Stimulated activated CD8-positive, alpha-beta memory T cell treated with anti-CD3 and anti-CD28 coated beads, Interleukin-2, amount 100 ng/mL, for 48 hours (primary cell): ENCODE measurements around the gene GPR37.

Source experiments
- DNase-seq, 2 donors: peaks; one replicate each; pipeline ENCODE4 v3.0.0-alpha.2; 2020; ENCODE audit warnings: low read depth in 2 of 2

Gene GPR37

DNA sequence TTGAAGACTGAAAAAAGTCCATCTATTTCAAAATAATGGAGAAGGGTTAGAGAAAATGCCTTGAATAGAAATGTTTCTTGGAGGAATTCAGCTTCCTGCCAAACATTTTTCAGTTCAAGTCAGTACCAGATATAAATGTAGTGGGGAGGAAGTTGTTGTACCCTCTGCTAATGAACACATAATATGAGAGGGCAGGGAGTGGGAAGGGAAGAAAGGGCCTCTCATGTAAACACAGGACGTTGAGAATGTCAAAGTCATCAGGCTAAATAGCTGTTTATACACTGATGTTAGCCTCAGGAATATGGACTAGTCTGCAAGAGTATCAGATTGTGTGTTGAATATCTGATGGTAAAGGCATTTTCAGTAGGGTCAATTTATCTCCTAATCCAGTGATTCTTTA lies 37.0 kb downstream of the GPR37 start:
- no peak for DNase-seq

DNA sequence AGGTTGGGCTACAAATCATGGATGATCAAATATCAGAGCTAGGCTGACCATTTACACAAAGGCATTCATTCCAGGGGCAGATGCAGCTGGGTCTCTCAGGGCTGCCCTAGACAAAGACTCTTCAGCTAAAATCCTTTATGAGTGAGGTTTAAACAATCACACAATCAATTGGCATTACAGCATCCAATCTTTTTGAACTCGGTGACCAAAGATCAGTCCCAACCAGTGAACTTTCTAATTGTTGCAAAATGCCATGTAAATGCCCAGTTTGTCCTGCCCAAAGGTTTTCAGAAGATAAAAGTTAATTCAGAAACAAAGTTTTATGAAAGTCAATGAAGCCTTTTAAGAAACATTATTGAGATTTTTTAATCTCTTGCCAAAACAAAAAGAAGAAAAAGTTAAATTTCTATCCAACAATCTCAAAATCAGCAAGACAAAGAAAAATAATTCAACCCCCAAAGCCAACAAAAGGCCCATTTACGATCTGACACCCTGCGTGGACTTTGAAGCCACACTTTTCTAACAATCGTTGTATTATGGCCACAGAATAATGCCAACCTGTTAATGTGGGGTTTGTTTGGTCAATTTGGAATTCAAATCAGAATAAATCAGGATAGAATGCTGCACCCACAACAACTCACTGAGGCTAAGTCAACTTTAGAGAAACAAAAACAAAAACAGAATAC lies 40.9 kb downstream of the GPR37 start:
- DNase-seq, result no peak

DNA sequence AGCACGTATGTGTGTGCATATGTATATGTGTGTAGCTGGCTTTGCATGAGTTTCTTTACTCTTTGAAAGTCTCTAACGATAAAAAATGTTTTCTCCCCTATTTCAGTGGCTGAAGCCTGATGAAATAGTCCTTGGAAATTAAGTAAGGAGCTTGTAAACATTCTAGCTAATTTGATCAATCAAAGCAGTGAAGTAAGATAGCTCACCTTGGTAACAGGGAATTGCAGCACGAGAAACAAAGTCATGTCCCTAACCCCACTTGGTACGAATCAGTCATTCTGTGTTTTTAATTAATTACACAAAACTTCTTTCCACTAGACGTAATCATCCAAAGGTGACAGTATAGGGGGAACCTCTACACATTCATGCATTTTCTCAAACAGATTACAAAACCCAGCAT lies 41.5 kb downstream of the GPR37 start:
- no peak for DNase-seq

DNA sequence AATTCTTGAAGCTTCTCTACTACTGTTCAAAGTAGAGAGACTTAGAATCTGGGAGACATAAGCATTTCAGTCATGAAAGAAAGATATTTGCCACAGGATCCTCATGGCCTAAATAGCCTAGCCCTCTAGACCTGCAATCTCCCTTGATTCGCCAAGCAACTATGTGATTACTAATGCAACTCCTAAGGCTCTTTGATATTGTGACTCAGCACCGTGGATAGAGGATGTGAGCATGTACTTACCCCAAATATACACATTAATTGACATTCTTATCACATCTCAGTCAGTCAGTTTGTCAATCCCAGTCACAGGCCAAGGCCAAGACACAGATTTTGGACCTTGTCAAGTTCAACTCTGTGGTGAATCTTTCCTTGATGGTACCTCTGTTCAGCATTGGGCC lies 42.6 kb downstream of the GPR37 start:
- no peak for DNase-seq

DNA sequence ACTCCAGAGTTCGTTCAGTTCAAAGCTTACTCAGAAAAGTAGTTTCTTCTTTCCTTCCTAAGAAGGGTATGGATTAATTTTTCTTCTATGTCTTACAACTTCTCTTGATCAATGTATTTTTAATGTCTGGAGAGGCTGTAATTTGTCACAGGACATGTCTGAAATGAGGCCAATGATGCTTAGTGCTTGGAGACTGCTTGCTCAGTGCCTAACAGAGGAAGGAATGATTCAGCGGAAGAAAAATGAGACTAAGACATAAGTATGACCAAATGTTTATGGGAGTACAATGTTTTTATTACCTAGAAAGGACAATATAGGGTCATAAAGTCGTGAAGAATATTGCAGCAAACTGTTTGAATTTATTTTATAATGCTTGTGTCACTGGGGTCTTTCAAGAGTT lies 43.3 kb downstream of the GPR37 start:
- no peak for DNase-seq

DNA sequence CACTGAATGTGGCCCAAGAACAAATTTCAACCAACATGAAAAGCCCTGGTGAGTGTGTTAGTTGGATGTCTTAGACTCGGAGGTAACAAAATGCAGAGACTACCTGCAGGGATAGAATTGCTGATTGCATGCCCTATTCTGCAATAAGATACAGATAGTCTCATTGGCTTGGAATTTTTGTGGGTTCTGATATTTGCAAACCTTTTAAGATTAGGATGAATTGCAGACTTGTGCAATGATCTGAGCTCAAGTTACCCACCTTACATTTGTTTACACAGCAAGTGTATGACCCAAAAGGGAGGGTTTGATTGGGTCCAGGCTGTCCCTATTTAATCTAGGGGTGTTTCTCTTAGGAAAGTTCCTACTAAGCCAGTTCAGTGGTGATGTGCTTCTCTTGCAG lies 45.4 kb downstream of the GPR37 start:
- DNase-seq, result no peak

DNA sequence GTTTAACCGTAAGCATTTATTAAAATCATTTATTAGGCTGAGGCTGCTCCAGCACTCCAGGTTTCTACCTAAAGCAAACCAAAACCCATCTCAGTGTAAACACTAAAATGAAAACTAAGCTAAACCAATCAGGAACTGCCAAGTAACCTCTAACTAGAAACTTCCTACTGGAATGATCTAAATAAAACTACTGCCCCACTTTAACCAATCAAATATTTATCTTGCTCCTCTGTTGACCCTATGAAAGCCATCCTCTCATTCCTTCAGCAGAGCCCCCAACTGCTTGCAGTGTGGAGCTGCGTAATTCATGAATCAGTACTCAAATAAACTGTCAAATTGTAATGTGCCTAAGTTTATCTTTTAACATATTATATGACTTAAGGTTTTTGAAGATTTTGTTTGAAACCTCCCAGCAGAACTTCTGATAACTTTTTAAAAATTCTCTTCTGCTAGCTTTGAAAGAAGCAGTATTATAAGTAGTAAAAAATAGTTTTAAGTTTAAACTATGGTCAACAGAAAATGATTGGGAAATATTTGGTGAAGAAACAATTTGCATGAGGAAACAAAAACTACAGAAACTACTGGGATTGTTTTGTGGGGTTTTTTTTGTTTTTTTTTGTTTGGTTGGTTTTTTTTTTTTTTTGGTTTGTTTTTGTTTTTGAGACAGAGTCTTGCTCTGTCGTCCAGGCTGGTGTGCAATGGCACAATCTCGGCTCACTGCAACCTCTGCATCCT lies 47.4 kb downstream of the GPR37 start:
- no peak for DNase-seq

DNA sequence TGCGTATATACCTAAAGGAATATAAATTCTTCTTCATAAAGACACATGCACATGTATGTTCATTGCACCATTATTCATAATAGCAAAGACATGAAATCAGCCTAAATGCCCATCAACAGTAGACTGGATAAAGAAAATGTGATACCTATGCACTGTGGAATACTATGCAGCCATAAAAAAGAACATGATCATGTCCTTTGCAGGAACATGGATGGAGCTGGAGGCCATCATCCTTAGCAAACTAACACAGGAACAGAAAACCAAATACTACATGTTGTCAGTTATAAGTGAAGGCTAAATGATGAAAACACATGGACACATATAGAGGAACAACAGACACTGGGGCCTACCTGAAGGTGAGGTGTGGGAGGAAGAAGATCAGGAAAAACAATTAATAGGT lies 48.7 kb downstream of the GPR37 start:
- no peak for DNase-seq

DNA sequence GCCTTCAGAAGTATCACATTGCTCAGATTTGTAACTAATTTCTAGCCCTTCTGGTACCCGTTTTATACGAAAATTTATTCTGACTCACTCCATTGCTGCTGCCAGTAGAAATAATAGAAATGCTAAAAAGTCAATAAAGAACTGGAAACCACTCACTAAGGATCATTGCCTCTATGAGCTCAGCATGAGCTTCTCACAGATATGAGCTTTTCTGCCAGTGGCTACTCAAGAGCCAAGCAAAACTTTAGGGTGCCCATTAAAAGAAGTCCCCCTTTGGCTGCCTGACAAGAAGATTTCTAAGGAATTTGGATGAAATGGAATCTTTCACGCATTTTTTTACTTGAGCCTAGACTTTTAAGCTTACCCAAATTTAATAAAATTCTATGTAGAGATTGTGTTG lies 52.5 kb downstream of the GPR37 start:
- no peak for DNase-seq

DNA sequence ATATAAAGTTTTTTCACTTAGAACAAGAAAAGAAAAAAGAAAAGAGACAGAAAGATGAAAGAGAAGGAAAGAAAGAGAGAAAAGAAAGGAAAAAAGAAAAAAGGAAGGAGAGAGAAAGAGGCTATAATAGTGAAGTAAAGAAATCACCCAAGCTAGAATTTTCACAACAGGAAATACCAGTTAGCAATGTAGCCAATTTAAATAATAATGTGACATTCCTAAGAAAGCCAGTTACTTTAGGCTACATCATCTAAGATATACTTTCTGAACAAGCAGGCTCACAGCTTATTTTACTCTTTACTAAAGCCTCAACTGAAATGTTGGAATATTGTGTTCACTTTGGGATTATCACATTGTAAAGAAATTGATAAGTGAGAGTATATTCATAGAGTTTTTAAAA lies 53.6 kb downstream of the GPR37 start:
- no peak for DNase-seq

DNA sequence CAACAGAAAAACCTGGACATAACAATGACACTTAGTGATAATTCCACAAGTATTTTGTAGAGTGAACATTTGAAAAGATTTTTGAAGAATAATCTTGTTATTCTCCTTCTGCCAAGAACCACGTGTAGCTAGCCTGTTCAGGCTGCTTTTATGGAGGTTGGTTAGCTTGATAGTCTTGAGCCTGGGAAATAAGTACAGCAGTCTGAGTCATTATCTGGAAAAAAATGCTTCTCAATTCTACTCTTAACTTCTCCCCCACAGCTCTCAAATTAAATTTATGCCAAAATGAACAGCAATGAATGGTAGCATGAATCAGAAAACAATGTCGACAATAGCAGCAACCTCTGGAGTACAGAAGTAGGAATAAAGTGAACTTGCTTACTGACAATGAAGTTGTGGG lies 63.2 kb downstream of the GPR37 start:
- no peak for DNase-seq

DNA sequence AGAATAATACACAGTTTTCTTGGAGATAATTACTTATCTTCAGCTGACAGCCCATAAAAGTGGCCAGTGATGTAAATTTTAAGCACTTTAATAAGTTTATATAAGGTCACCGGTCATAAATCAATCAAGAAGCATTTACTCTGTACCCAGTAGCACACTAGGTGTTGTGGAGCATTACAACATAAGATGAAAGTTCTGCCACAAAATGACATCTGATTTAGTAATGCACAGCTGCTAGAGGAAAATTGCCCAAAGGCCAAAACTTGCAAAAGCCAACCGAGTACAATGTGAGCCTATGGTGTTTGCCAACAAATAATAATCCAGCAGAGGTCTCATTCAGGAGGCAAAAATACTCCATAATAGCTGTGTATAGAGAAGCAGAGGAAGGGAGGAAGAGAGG lies 63.6 kb downstream of the GPR37 start:
- DNase-seq, result no peak

DNA sequence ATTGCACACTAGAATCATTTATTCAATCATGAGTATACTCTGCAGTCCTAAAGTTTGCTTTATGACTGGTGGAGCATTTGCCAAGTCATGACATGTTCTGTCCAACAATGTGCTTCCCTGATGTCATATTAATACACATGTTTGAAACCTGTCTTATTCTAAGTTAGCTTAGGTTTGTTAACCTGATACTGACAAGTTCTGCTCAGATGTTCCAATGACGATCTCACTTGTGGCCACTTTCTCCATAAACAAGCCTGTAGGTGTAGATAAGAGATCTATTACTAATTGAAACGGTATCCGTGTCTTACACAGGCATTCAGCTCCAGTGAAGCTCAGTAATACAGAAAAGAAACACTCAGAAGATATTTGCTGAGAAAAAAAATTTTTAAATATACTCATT lies 64.9 kb downstream of the GPR37 start:
- no peak for DNase-seq

DNA sequence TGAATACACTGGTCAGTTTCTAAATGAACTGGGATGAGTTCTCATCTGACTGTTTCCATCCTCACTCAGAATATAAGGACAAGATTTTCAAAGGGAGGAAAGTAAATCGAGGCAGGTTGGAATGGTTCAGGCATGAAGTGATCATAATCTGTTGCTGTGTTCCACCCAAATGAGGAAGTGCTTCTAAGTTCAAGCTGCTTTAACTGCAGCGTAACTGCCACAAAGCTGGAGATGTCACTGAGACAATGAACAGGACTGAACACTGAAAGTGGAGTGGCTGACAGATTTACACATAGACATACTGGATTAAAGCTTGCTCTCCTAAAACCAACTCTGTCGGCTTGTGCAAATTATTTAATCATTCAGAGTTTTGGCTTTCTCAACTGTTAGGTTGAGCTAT lies 66.6 kb downstream of the GPR37 start:
- no peak for DNase-seq

DNA sequence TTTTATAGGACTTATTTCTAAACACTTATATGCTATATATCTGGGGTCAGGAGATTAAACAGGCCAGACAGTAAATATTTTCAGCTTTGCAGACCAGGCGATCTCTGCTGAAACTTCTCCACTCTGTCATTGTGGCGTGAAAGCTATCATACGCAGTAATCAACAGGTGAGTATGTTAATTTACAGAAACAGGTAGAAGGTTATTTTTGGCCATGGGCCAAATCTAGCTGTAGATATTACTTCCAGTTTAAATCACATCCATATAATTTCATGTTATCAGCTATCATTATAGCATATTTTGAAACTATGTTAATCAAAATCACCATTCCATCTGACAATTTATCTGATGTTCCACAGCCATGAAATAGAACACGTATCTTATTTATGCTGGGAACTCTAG lies 67.8 kb downstream of the GPR37 start:
- DNase-seq, result no peak
